C4-2B (cell line): ENCODE measurements around the gene CC2D1B.

ENCODE experiments used
- CTCF ChIP-seq: fragments of 450-650 bp; conservative IDR thresholded peaks from 2 replicates; pipeline ENCODE4 v1.5.1; 2017; ENCODE audit warnings: mild to moderate bottlenecking
- ZFX ChIP-seq: fragments of 450-650 bp; IDR thresholded peaks from 2 replicates; pipeline ENCODE4 v1.6.1; 2017

GRCh38 chr1:52337439-52337838, 28.6 kb downstream of the CC2D1B start:
- TF ChIP-seq CTCF (no peak), ZFX (no peak)
